NCI-H1105 treated with DMSO at 0.1 percent for 48 hours (cell line): ENCODE measurements around the gene UNC50.
A peak's percentile ranks its signal among the peaks of the same experiment; 100 is the strongest.

Experiments used
- DNase-seq: peaks from one replicate; lab custom pipeline; 2025; lab: John Stamatoyannopoulos, UW

The UNC50 gene

GRCh38 chr2:98608116-98608961, at the start of gene UNC50, which contains the start of gene COA5:
Gene UNC50 (plus strand): TSS chr2:98608589. CDS start chr2:98609760, 1,171 bp downstream.
Gene COA5 (minus strand): TSS chr2:98608512. CDS start chr2:98608405, 107 bp downstream.
- peak; percentile 75 for DNase-seq

GRCh38 chr2:98558852-98559530, 49.4 kb upstream of the UNC50 start:
- DNase-seq, result no peak

- DNase-seq, result no peak
Measured at GRCh38 chr2:98559581-98559980, 48.8 kb upstream of the UNC50 start.

- no peak for DNase-seq
Measured at GRCh38 chr2:98560256-98560771, 48.1 kb upstream of the UNC50 start.

- DNase-seq, result no peak
Measured at GRCh38 chr2:98561018-98561417, 47.4 kb upstream of the UNC50 start.

GRCh38 chr2:98561902-98562695, 46.3 kb upstream of the UNC50 start:
- no peak for DNase-seq

- no peak for DNase-seq
Measured at GRCh38 chr2:98563394-98563793, 45.0 kb upstream of the UNC50 start.

- DNase-seq, result no peak
Measured at GRCh38 chr2:98564541-98565132, 43.8 kb upstream of the UNC50 start.

- no peak for DNase-seq
Measured at GRCh38 chr2:98565286-98565860, 43.0 kb upstream of the UNC50 start.

GRCh38 chr2:98565941-98566340, 42.4 kb upstream of the UNC50 start:
- DNase-seq, result no peak

- no peak for DNase-seq
Measured at GRCh38 chr2:98568161-98568956, 40.0 kb upstream of the UNC50 start.

GRCh38 chr2:98569197-98569793, 39.1 kb upstream of the UNC50 start:
- no peak for DNase-seq

- no peak for DNase-seq
Measured at GRCh38 chr2:98569915-98570314, 38.5 kb upstream of the UNC50 start.

GRCh38 chr2:98570356-98570755, 38.0 kb upstream of the UNC50 start:
- DNase-seq, result no peak

- no peak for DNase-seq
Measured at GRCh38 chr2:98571121-98571701, 37.2 kb upstream of the UNC50 start.

GRCh38 chr2:98571796-98572195, 36.6 kb upstream of the UNC50 start:
- no peak for DNase-seq

- DNase-seq, result no peak
Measured at GRCh38 chr2:98572211-98572610, 36.2 kb upstream of the UNC50 start.

- DNase-seq, result no peak
Measured at GRCh38 chr2:98572676-98573075, 35.7 kb upstream of the UNC50 start.

- DNase-seq, result no peak
Measured at GRCh38 chr2:98573426-98573825, 35.0 kb upstream of the UNC50 start.
